GM23338 (cell line): ENCODE results near the gene DMWD.

ENCODE experiments used
- CREB1 ChIP-seq: fragments of 250-450 bp; sonication (Bioruptor Pico); IDR thresholded peaks from 2 replicates; pipeline ENCODE4 v1.5.0; 2020; ENCODE audit warnings: low read depth, mild to moderate bottlenecking, moderate library complexity
- CTCF ChIP-seq, 2 experiments: fragments of 200-600 bp in 1 of 2; sonication (generic) in 1 of 2; conservative IDR thresholded peaks; 2 replicates each; pipeline versions ENCODE4 v1.5.1 to v1.6.1; 2016 to 2017; ENCODE audit warnings: antibody characterized with exemption in 2 of 2, low read depth in 2 of 2, mild to moderate bottlenecking in 2 of 2, moderate library complexity in 1 of 2
- ETS1 ChIP-seq: IDR thresholded peaks from 2 replicates; pipeline ENCODE4 v1.6.1; 2016; ENCODE audit warnings: antibody characterized with exemption
- EZH2 ChIP-seq: fragments of 200-600 bp; sonication (generic); IDR thresholded peaks from one replicate; pipeline ENCODE4 v1.8.0; 2017; ENCODE audit warnings: antibody characterized with exemption, mild to moderate bottlenecking, low read depth; ENCODE audit not compliant: unreplicated experiment
- EZH2phosphoT487 ChIP-seq: fragments of 200-600 bp; sonication (generic); IDR thresholded peaks from one replicate; pipeline ENCODE4 v1.8.1; 2018; ENCODE audit warnings: antibody characterized with exemption; ENCODE audit not compliant: unreplicated experiment
- JUNB ChIP-seq: IDR thresholded peaks from one replicate; pipeline ENCODE4 v1.6.1; 2016; ENCODE audit warnings: antibody characterized with exemption; ENCODE audit not compliant: unreplicated experiment
- POLR2AphosphoS5 ChIP-seq: IDR thresholded peaks from 2 replicates; pipeline ENCODE4 v1.6.1; 2016; ENCODE audit warnings: antibody characterized with exemption, low read depth
- REST ChIP-seq: IDR thresholded peaks from one replicate; pipeline ENCODE4 v1.6.1; 2018; ENCODE audit warnings: antibody characterized with exemption; ENCODE audit not compliant: unreplicated experiment
- STAT1 ChIP-seq: IDR thresholded peaks from one replicate; pipeline ENCODE4 v1.6.1; 2016; ENCODE audit warnings: antibody characterized with exemption; ENCODE audit not compliant: unreplicated experiment
- ZNF114 ChIP-seq: fragments of 250-450 bp; sonication (Bioruptor Pico); IDR thresholded peaks from 2 replicates; pipeline ENCODE4 v1.5.0; 2020; ENCODE audit warnings: mild to moderate bottlenecking, moderate library complexity

- TF ChIP-seq POLR2AphosphoS5 (no peak), STAT1 (no peak), CTCF (conservative IDR thresholded peaks at IDR 0.05; ENCODE audit: low read depth in 2 of 2) (peak; percentile 76 to 80), ETS1 (no peak), JUNB (no peak), EZH2 (no peak), CREB1 (CRISPR knock-in tag) (no peak), REST (no peak), ZNF114 (CRISPR knock-in tag) (no peak), EZH2phosphoT487 (no peak)
These were observed 6.4 kb upstream of the DMWD start for GRCh38 chr19:45798995-45799517.
